ENCODE measurements around the gene FHIT.
"Not testable (repeated sequence)": the region's sequence is repeated elsewhere in the genome, so short reads cannot be mapped to it uniquely, and the experiment has no call there.

Gene FHIT

DNA sequence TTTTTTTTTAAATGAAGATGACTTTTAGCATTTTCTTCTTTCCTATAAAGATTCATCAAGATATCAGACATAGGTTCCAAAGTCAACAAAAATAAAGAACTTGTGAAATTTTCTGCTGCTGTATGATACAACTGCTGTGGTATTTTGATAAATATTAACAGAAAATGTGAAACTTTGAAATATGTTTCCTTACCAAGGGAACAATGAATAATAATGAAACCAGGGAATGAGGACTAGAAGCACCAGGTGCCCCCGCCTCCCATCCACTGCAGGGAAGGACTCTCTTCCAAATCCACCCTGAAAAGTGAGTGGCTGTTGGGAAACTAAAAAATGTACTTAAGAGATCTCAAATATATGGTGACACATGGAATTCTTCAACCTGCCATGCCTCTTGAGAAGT lies 198.4 kb downstream of the FHIT start:
- TF ChIP-seq, protein P1, sequence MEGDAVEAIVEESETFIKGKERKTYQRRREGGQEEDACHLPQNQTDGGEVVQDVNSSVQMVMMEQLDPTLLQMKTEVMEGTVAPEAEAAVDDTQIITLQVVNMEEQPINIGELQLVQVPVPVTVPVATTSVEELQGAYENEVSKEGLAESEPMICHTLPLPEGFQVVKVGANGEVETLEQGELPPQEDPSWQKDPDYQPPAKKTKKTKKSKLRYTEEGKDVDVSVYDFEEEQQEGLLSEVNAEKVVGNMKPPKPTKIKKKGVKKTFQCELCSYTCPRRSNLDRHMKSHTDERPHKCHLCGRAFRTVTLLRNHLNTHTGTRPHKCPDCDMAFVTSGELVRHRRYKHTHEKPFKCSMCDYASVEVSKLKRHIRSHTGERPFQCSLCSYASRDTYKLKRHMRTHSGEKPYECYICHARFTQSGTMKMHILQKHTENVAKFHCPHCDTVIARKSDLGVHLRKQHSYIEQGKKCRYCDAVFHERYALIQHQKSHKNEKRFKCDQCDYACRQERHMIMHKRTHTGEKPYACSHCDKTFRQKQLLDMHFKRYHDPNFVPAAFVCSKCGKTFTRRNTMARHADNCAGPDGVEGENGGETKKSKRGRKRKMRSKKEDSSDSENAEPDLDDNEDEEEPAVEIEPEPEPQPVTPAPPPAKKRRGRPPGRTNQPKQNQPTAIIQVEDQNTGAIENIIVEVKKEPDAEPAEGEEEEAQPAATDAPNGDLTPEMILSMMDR (IDR thresholded peaks at IDR 0.05; ENCODE audit: low read depth, low read length, missing control alignments), result no peak
- no peak for DNase-seq (ENCODE audit: low read depth)
- H3K4me3 ChIP-seq (ENCODE audit: low read depth, low read length), result no peak overlapping the region

DNA sequence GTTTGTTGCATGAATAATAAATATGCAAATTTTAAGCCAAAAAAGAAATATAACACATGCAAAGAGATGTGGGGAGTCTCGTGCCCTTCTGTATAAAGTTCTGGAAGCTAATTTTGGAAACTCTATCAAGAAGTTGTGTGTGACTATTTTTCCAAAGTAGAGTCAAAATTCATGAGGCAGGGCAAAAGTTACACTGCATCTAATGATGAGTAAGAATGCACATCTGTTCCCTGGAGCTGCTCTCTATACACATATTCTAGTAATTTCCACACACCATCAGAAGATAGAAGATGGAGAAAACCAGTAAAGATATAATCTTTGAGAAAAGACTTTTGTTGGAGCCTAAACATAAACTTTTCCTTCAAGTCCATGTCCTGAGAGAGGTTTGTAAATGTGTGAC lies 199.6 kb downstream of the FHIT start:
- no peak overlapping the region for H3K4me3 ChIP-seq (ENCODE audit: low read depth, low read length)
- DNase-seq (ENCODE audit: low read depth), result no peak
- TF ChIP-seq, protein P1 (IDR thresholded peaks at IDR 0.05; ENCODE audit: low read depth, low read length, missing control alignments), result no peak

DNA sequence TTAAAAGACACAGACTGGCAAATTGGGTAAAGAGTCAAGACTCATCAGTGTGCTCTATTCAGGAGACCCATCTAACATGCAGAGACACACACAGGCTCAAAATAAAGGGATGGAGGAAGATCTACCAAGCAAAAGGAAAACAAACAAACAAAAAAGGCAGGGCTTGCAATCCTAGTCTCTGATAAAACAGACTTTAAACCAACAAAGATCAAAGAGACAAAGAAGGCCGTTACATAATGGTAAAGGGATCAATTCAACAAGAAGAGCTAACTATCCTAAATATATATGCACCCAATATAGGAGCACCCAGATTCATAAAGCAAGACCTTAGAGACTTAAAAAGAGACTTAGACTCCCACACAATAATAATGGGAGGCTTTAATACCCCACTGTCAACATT lies 206.1 kb downstream of the FHIT start:
- H3K4me3 ChIP-seq (ENCODE audit: low read depth, low read length); DNase-seq (ENCODE audit: low read depth): not testable (repeated sequence)

DNA sequence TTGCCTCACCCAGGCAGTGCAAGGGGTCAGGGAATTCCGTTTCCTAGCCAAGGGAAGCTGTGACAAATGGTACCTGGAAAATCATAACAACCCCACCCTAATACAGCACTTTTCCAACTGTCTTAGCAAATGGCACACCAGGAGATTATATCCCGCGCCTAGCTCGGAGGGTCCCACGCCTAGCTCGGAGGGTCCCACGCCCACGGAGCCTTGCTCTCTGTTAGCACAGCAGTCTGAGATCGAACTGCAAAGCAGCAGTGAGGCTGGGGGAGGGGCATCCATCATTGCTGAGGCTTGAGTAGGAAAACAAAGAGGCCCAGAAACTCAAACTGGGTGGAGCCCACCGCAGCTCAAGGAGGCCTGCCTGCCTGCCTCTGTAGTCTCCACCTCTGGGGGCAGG lies 208.1 kb downstream of the FHIT start:
- TF ChIP-seq, protein P1 (IDR thresholded peaks at IDR 0.05; ENCODE audit: low read depth, low read length, missing control alignments), result no peak
- H3K4me3 ChIP-seq (ENCODE audit: low read depth, low read length), result no peak overlapping the region
- no peak for DNase-seq (ENCODE audit: low read depth)

DNA sequence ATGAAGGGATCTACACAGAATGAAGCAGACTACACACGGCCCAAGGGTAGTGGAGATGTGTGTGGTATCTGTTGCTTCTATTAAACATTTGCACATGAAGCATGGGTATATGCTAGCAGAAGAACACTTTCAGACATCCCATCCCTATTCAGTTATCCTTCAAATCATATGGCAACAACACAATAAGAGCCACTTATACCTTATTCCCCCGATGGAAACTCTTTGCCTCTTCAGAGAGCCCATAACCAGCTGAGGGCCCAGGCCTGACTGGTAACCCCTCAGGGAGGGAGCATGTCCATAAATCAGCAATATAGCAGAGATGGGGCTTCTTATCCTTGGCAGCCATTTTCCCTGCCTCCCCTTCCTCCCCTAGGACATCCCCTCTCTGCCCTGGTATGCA lies 210.6 kb downstream of the FHIT start:
- TF ChIP-seq, protein P1 (IDR thresholded peaks at IDR 0.05; ENCODE audit: low read depth, low read length, missing control alignments), result no peak
- no peak overlapping the region for H3K4me3 ChIP-seq (ENCODE audit: low read depth, low read length)
- DNase-seq (ENCODE audit: low read depth), result no peak

DNA sequence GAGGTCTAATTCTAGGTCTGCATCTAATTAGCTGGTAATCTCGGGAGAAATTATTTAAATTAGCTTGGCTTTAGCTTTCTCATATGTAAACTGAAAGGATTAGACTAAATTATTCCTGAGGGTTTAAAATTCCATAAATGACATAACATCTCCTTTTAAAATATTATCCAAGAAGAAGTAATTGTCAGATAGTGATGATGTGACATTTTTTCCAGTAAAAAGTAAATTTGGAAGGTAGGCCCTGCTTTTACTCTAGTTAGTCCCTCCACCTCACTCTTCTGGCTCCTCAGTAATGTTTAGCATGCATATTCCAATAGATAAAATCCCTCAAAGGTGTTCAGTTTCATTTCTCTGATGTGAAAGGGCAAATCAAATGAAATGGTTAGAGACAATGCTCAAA lies 215.7 kb downstream of the FHIT start:
- TF ChIP-seq, protein P1 (IDR thresholded peaks at IDR 0.05; ENCODE audit: low read depth, low read length, missing control alignments), result no peak
- no peak for DNase-seq (ENCODE audit: low read depth)
- H3K4me3 ChIP-seq (ENCODE audit: low read depth, low read length), result no peak overlapping the region

DNA sequence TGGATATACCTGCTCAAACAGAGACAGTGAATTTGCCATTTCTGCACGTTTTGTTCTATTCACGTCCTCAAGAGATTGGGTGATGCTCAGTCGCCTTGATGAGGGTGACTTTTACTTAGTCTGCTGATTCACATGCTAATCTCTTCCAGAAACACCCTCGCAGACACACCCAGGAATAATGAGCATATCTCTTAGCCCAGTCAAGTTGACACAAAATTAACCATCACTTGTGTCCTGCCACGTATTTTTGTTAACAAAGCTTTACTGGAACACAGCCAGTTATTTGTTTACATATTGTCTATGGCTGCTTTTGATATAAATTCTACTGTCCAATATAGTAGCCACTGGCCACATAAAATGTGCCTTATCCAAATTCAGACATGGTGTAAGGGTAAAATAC lies 218.3 kb downstream of the FHIT start:
- no peak overlapping the region for H3K4me3 ChIP-seq (ENCODE audit: low read depth, low read length)
- DNase-seq (ENCODE audit: low read depth), result no peak
- TF ChIP-seq, protein P1 (IDR thresholded peaks at IDR 0.05; ENCODE audit: low read depth, low read length, missing control alignments), result no peak

DNA sequence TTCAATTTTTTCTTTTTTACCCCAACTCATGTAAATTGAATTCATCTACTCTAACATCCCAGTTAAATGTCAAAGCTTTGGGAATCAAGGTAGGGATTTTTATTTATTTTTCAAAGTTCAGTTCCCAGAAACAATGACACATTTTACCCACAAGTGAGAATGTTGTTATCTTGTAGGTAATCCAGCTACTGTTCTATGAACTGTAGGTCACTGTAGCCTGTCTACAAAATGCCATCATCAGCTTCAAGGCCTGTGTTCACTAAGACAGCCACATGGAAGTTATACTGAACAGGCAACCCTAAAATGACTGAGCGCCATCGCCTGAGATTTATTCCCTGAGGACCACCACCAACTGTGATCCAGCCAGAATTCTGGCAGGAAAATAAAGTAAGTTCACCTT lies 219.7 kb downstream of the FHIT start:
- H3K4me3 ChIP-seq (ENCODE audit: low read depth, low read length), result no peak overlapping the region
- TF ChIP-seq, protein P1 (IDR thresholded peaks at IDR 0.05; ENCODE audit: low read depth, low read length, missing control alignments), result no peak
- DNase-seq (ENCODE audit: low read depth), result no peak
